ENCODE results near the gene SLC34A3. TPM values are rescaled to one million over a fixed set of nuclear protein-coding genes. Genes with fewer than 3 reads are reported as not detected.

Gene SLC34A3
- total and polyA plus RNA-seq, 2 donors (not counting 1 experiment from before 2014, with no cell fraction given), result not detected

- no peak overlapping the region for H3K9ac ChIP-seq (ENCODE audit: low read length)
- intact Hi-C loops (cut with micrococcal nuclease), result no loop called here
- H3K4me2 ChIP-seq (replicated peaks; ENCODE audit: low read depth, low read length, poor library complexity, severe bottlenecking), result no peak overlapping the region
- ChIA-PET POLR2A (interaction anchor here (0.6 kb wide), 2 partner anchors 54 to 326 kb away, joined by 3 to 4 read pairs; no protein-coding TSS in a partner anchor), CTCF (interaction anchor here (1.2 to 1.4 kb wide), 3 partner anchors 9 to 29 kb away, joined by 3 read pairs; partner anchors contain the start of genes NELFB and TUBB4B)
- Mint-ChIP-seq H3K4me3 (no peak overlapping the region), H3K27me3 (no peaks in the 10 kb centered on the region), H3K9me3 (ENCODE audit: insufficient read depth) (no peaks in the 10 kb centered on the region), H3K27ac (no peak overlapping the region), H3K4me1 (peaks cover 15% of the 10 kb centered on the region)
- ATAC-seq (ENCODE audit: low read depth) (no peak), DNase-seq (no peak)
- no peak overlapping the region for H2AFZ ChIP-seq (ENCODE audit: insufficient read depth, low read depth, low read length, poor library complexity, severe bottlenecking)
- TF ChIP-seq EZH2 (IDR thresholded peaks at IDR 0.05; ENCODE audit: borderline replicate concordance, insufficient read depth, low read depth, low read length, poor library complexity, severe bottlenecking), result no peak
- TF ChIP-seq CTCF (IDR thresholded peaks at IDR 0.05), result no peak
- H4K20me1 ChIP-seq (ENCODE audit: control insufficient read depth, insufficient read depth, low read length, poor library complexity, severe bottlenecking), result peaks cover 33% of the 10 kb centered on the region
- H3K4me3 ChIP-seq (ENCODE audit: control extremely low read depth in 1 of 5, extremely low read depth in 1 of 5, insufficient read depth in 1 of 5, low read depth in 2 of 5, low read length in 4 of 5), result no peak overlapping the region
- no peaks in the 10 kb centered on the region for H3K9me3 ChIP-seq (ENCODE audit: control extremely low read depth in 1 of 3, control insufficient read depth in 2 of 3, insufficient read depth in 1 of 3, low read length in 2 of 3)
- peaks cover 0 to 25% of the 10 kb centered on the region in 2 experiments for H3K36me3 ChIP-seq (replicated peaks in 1 of 2; ENCODE audit: control extremely low read depth in 1 of 2, control insufficient read depth in 1 of 2, extremely low read depth in 1 of 2, insufficient read depth in 2 of 2, low read length in 1 of 2)
- H3K27ac ChIP-seq (ENCODE audit: low read length in 2 of 2), result no peak overlapping the region
- H3K79me2 ChIP-seq (ENCODE audit: control insufficient read depth, insufficient read depth, low read length), result peaks cover 20% of the 10 kb centered on the region
- WGBS (ENCODE audit: insufficient coverage), result 98% methylated on average over 22 of the region's 22 CpGs
- no peaks in the 10 kb centered on the region for H3K27me3 ChIP-seq (replicated peaks in 1 of 4; ENCODE audit: control extremely low read depth in 1 of 4, control insufficient read depth in 3 of 4, insufficient read depth in 4 of 4, low read length in 3 of 4)
- peaks cover 5 to 25% of the 10 kb centered on the region in 2 donors for H3K4me1 ChIP-seq (ENCODE audit: control insufficient read depth in 2 of 2, insufficient read depth in 2 of 2, low read length in 2 of 2)
Observed at GRCh38 chr9:137264067-137264466, 33.4 kb downstream of the SLC34A3 start.

- Histone ChIP-seq H3K4me2 (replicated peaks; ENCODE audit: low read depth, low read length, poor library complexity, severe bottlenecking) (no peak overlapping the region), H3K36me3 (replicated peaks in 1 of 2; ENCODE audit: control extremely low read depth in 1 of 2, control insufficient read depth in 1 of 2, extremely low read depth in 1 of 2, insufficient read depth in 2 of 2, low read length in 1 of 2) (peaks cover 0 to 27% of the 10 kb centered on the region in 2 experiments)
- WGBS (ENCODE audit: insufficient coverage), result 92% methylated on average over 26 of the region's 29 CpGs
Observed at GRCh38 chr9:137265496-137266161, 34.9 kb downstream of the SLC34A3 start.

More at GRCh38 chr9:137265496-137266161, 34.9 kb downstream of the SLC34A3 start:
- no peak overlapping the region for H3K9ac ChIP-seq (ENCODE audit: low read length)
- H3K9me3 ChIP-seq (ENCODE audit: control extremely low read depth in 1 of 3, control insufficient read depth in 2 of 3, insufficient read depth in 1 of 3, low read length in 2 of 3), result no peaks in the 10 kb centered on the region
- POLR2A ChIA-PET, result interaction anchor here (0.6 kb wide), 1 partner anchor 346 kb away, joined by 3 read pairs; no protein-coding TSS in a partner anchor
- no peak overlapping the region for H3K4me3 Mint-ChIP-seq
- H3K79me2 ChIP-seq (ENCODE audit: control insufficient read depth, insufficient read depth, low read length), result peaks cover 17% of the 10 kb centered on the region
- no peaks in the 10 kb centered on the region for H3K27me3 Mint-ChIP-seq
- H3K4me1 Mint-ChIP-seq, result peaks cover 25% of the 10 kb centered on the region
- no peak overlapping the region for H2AFZ ChIP-seq (ENCODE audit: insufficient read depth, low read depth, low read length, poor library complexity, severe bottlenecking)
- peaks cover 33% of the 10 kb centered on the region for H4K20me1 ChIP-seq (ENCODE audit: control insufficient read depth, insufficient read depth, low read length, poor library complexity, severe bottlenecking)
- H3K4me3 ChIP-seq (ENCODE audit: control extremely low read depth in 1 of 5, extremely low read depth in 1 of 5, insufficient read depth in 1 of 5, low read depth in 2 of 5, low read length in 4 of 5), result no peak overlapping the region
- CTCF ChIA-PET, result no interaction called here
- DNase-seq, result no peak
- H3K27ac ChIP-seq (ENCODE audit: low read length in 2 of 2), result no peak overlapping the region
- TF ChIP-seq CTCF (IDR thresholded peaks at IDR 0.05), result no peak
- no peak for TF ChIP-seq EZH2 (IDR thresholded peaks at IDR 0.05; ENCODE audit: borderline replicate concordance, insufficient read depth, low read depth, low read length, poor library complexity, severe bottlenecking)
- peaks cover 11 to 41% of the 10 kb centered on the region in 2 donors for H3K4me1 ChIP-seq (ENCODE audit: control insufficient read depth in 2 of 2, insufficient read depth in 2 of 2, low read length in 2 of 2)
- H3K27me3 ChIP-seq (replicated peaks in 1 of 4; ENCODE audit: control extremely low read depth in 1 of 4, control insufficient read depth in 3 of 4, insufficient read depth in 4 of 4, low read length in 3 of 4), result no peaks in the 10 kb centered on the region
- intact Hi-C loops (cut with micrococcal nuclease), result no loop called here
- no peak for ATAC-seq (ENCODE audit: low read depth)
- H3K9me3 Mint-ChIP-seq (ENCODE audit: insufficient read depth), result no peaks in the 10 kb centered on the region
- H3K27ac Mint-ChIP-seq, result no peak overlapping the region

Measured in B cell (primary cell).